Mesothelial cell of epicardium (in vitro differentiated cells): ENCODE results near the gene ADAMTS17. TPM values are rescaled to one million over a fixed set of nuclear protein-coding genes. Genes with fewer than 3 reads are reported as not detected.
"Not testable (repeated sequence)": the region's sequence is repeated elsewhere in the genome, so short reads cannot be mapped to it uniquely, and the experiment has no call there.

Experiments used
- DNase-seq, 2 experiments: peaks; one replicate each; pipeline ENCODE4 v3.0.0; 2021; ENCODE audit warnings: low spot score in 2 of 2; ENCODE audit not compliant: unreplicated experiment in 2 of 2
- H3K27ac Mint-ChIP-seq: 2 replicates; pipeline ENCODE4 v1.8.0; 2021; ENCODE audit warnings: mixed read lengths
- H3K27me3 Mint-ChIP-seq: 2 replicates; pipeline ENCODE4 v1.8.0; 2021; ENCODE audit warnings: low read depth, mixed read lengths
- H3K36me3 Mint-ChIP-seq: 2 replicates; pipeline ENCODE4 v1.8.0; 2021; ENCODE audit warnings: mixed read lengths
- H3K4me1 Mint-ChIP-seq: 2 replicates; pipeline ENCODE4 v1.8.0; 2021; ENCODE audit warnings: mixed read lengths
- H3K4me3 Mint-ChIP-seq: 2 replicates; pipeline ENCODE4 v1.8.0; 2021; ENCODE audit warnings: mild to moderate bottlenecking, moderate library complexity, mixed read lengths
- H3K9me3 Mint-ChIP-seq: 2 replicates; pipeline ENCODE4 v1.8.0; 2021; ENCODE audit warnings: mixed read lengths
- CTCF ChIP-seq: fragments of 200-600 bp; sonication (generic); IDR thresholded peaks from one replicate; pipeline ENCODE4 v1.5.0; 2021; ENCODE audit warnings: antibody characterized with exemption; ENCODE audit not compliant: unreplicated experiment
- total RNA-seq: library from RNA; stranded (reverse); gene quantifications from 3 replicates; pipeline ENCODE4 v1.2.1, GENCODE V29; 2021

The ADAMTS17 gene
- total RNA-seq, 1 donor from 2014 or later, result 39.4 TPM

GRCh38 chr15:100082761-100083402 lies 258.9 kb downstream of the ADAMTS17 start:
- Mint-ChIP-seq H3K4me3 (no peak overlapping the region), H3K36me3 (peaks cover 61% of the 10 kb centered on the region), H3K9me3 (peaks cover 33% of the 10 kb centered on the region), H3K27ac (no peak overlapping the region), H3K4me1 (no peaks in the 10 kb centered on the region), H3K27me3 (no peaks in the 10 kb centered on the region)
- no peak for DNase-seq
- no peak for TF ChIP-seq CTCF

- Mint-ChIP-seq H3K27ac (no peak overlapping the region), H3K4me3 (no peak overlapping the region), H3K4me1 (no peaks in the 10 kb centered on the region), H3K27me3 (no peaks in the 10 kb centered on the region), H3K9me3 (peaks cover 26% of the 10 kb centered on the region), H3K36me3 (peaks cover 49% of the 10 kb centered on the region)
- TF ChIP-seq CTCF, result no peak
- DNase-seq, result no peak
Observed at GRCh38 chr15:100081454-100081853, 260.3 kb downstream of the ADAMTS17 start.

- Mint-ChIP-seq H3K36me3 (peaks cover 35% of the 10 kb centered on the region), H3K27ac (no peak overlapping the region), H3K9me3 (peaks cover 13% of the 10 kb centered on the region), H3K4me3 (no peak overlapping the region), H3K27me3 (no peaks in the 10 kb centered on the region), H3K4me1 (peaks cover 18% of the 10 kb centered on the region)
- no peak for DNase-seq
- TF ChIP-seq CTCF, result no peak
Observed at GRCh38 chr15:100078511-100079220, 263.1 kb downstream of the ADAMTS17 start.

- peaks cover 18% of the 10 kb centered on the region for H3K4me1 Mint-ChIP-seq
- H3K4me3 Mint-ChIP-seq, result no peak overlapping the region
- peak overlapping the region; percentile 23 for H3K27ac Mint-ChIP-seq
- H3K36me3 Mint-ChIP-seq, result peaks cover 20% of the 10 kb centered on the region
- no peak for DNase-seq
- H3K9me3 Mint-ChIP-seq, result peaks cover 7% of the 10 kb centered on the region
- H3K27me3 Mint-ChIP-seq, result no peaks in the 10 kb centered on the region
- no peak for TF ChIP-seq CTCF
Observed at GRCh38 chr15:100075229-100075628, 266.5 kb downstream of the ADAMTS17 start.

- no peaks in the 10 kb centered on the region for H3K27me3 Mint-ChIP-seq
- H3K9me3 Mint-ChIP-seq, result peaks cover 3% of the 10 kb centered on the region
- peaks cover 16% of the 10 kb centered on the region for H3K36me3 Mint-ChIP-seq
- TF ChIP-seq CTCF, result no peak
- H3K4me1 Mint-ChIP-seq, result peaks cover 18% of the 10 kb centered on the region
- no peak overlapping the region for H3K4me3 Mint-ChIP-seq
- DNase-seq, result no peak
- H3K27ac Mint-ChIP-seq, result no peak overlapping the region
Observed at GRCh38 chr15:100073982-100074381, 267.8 kb downstream of the ADAMTS17 start.

- H3K4me1 Mint-ChIP-seq, H3K27me3 Mint-ChIP-seq, DNase-seq, H3K4me3 Mint-ChIP-seq, H3K27ac Mint-ChIP-seq: not testable (repeated sequence)
- Mint-ChIP-seq H3K36me3 (peaks cover 37% of the 10 kb centered on the region), H3K9me3 (peaks cover 20% of the 10 kb centered on the region)
Observed at GRCh38 chr15:100066521-100067280, 275.1 kb downstream of the ADAMTS17 start.
